Activated CD8-positive, alpha-beta T cell treated with anti-CD3 and anti-CD28 coated beads for 36 hours (primary cell): ENCODE data around the gene CYFIP1. TPM values are rescaled to one million over a fixed set of nuclear protein-coding genes. Genes with fewer than 3 reads are reported as not detected.

Experiments
- ATAC-seq: fragments of 200-7000 bp; cut with Tn5 transposase; one replicate; pipeline ENCODE4 v1.10.0; 2021; ENCODE audit warnings: mild to moderate bottlenecking, moderate library complexity
- CTCF ChIA-PET: fragments of 350-600 bp; sonication (Branson Sonifier 250); formaldehyde crosslinking; loops from one replicate; lab custom pipeline; 2021; ENCODE audit warnings: antibody characterized with exemption; lab: Charles Lee
- POLR2A ChIA-PET: fragments of 350-600 bp; sonication (Branson Sonifier 250); formaldehyde crosslinking; loops from one replicate; lab custom pipeline; 2021; ENCODE audit warnings: antibody characterized with exemption; lab: Charles Lee
- DNase-seq: peaks from one replicate; pipeline ENCODE4 v3.0.0-alpha.2; 2020
- H3K27ac Mint-ChIP-seq: one replicate; pipeline ENCODE4 v1.8.0; 2021; ENCODE audit warnings: mild to moderate bottlenecking, mixed read lengths
- H3K27me3 Mint-ChIP-seq: one replicate; pipeline ENCODE4 v1.8.0; 2021; ENCODE audit warnings: mixed read lengths
- H3K36me3 Mint-ChIP-seq: one replicate; pipeline ENCODE4 v1.8.0; 2021; ENCODE audit warnings: low read depth, mixed read lengths
- H3K4me1 Mint-ChIP-seq: one replicate; pipeline ENCODE4 v1.8.0; 2021; ENCODE audit warnings: low read depth, mixed read lengths
- H3K4me3 Mint-ChIP-seq: one replicate; pipeline ENCODE4 v1.8.0; 2021; ENCODE audit warnings: mild to moderate bottlenecking, moderate library complexity, mixed read lengths
- H3K9me3 Mint-ChIP-seq: one replicate; pipeline ENCODE4 v1.8.0; 2021; ENCODE audit warnings: mixed read lengths
- CTCF ChIP-seq: fragments of 200-600 bp; IDR thresholded peaks from one replicate; pipeline ENCODE4 v1.8.0; 2022; ENCODE audit warnings: antibody characterized with exemption, mild to moderate bottlenecking
- intact Hi-C: fragments of 100-400 bp; cut with micrococcal nuclease; formaldehyde crosslinking; loops from one replicate; pipeline ENCODE4 v1.10.0; 2022
- total RNA-seq, 2 experiments: library from RNA; stranded (reverse); gene quantifications; one replicate each; pipeline ENCODE4 v1.2.3, GENCODE V29; 2021

CYFIP1 gene
- total RNA-seq, 2 experiments from 2014 or later: 10.4 to 11.6 TPM

GRCh38 chr15:22884344-22884743, 95.8 kb downstream of the CYFIP1 start:
- H3K36me3 Mint-ChIP-seq: peaks cover 3% of the 10 kb centered on the region
- ChIA-PET POLR2A (interaction anchor here (0.8 kb wide), 1 partner anchor 15 kb away, joined by 5 read pairs; no protein-coding TSS in a partner anchor), CTCF (no interaction called here)
- intact Hi-C loops: no loop called here
- H3K4me1 Mint-ChIP-seq: peaks cover 2% of the 10 kb centered on the region
- no peaks in the 10 kb centered on the region for H3K9me3 Mint-ChIP-seq
- no peak for ATAC-seq
- H3K27ac Mint-ChIP-seq: no peak overlapping the region
- no peaks in the 10 kb centered on the region for H3K27me3 Mint-ChIP-seq
- no peak overlapping the region for H3K4me3 Mint-ChIP-seq
- TF ChIP-seq CTCF: peak; percentile 14
- peak; percentile 34 for DNase-seq

GRCh38 chr15:22883196-22883595, 97.0 kb downstream of the CYFIP1 start:
- H3K4me1 Mint-ChIP-seq: peaks cover 2% of the 10 kb centered on the region
- ChIA-PET CTCF (no interaction called here), POLR2A (no interaction called here)
- TF ChIP-seq CTCF: no peak
- ATAC-seq (no peak), DNase-seq (no peak)
- H3K27ac Mint-ChIP-seq: no peak overlapping the region
- intact Hi-C loops: no loop called here
- no peak overlapping the region for H3K4me3 Mint-ChIP-seq
- H3K36me3 Mint-ChIP-seq: peaks cover 3% of the 10 kb centered on the region
- no peaks in the 10 kb centered on the region for H3K9me3 Mint-ChIP-seq
- H3K27me3 Mint-ChIP-seq: no peaks in the 10 kb centered on the region

- DNase-seq (no peak), ATAC-seq (no peak)
- no peak overlapping the region for H3K27ac Mint-ChIP-seq
- H3K9me3 Mint-ChIP-seq: no peaks in the 10 kb centered on the region
- H3K4me3 Mint-ChIP-seq: no peak overlapping the region
- H3K4me1 Mint-ChIP-seq: peaks cover 2% of the 10 kb centered on the region
- H3K27me3 Mint-ChIP-seq: no peaks in the 10 kb centered on the region
- peaks cover 3% of the 10 kb centered on the region for H3K36me3 Mint-ChIP-seq
- POLR2A ChIA-PET: interaction anchor here (0.8 kb wide), 1 partner anchor 16 kb away, joined by 3 read pairs; no protein-coding TSS in a partner anchor
- intact Hi-C loops: no loop called here
- CTCF ChIA-PET: no interaction called here
- TF ChIP-seq CTCF: no peak
Observed at GRCh38 chr15:22881739-22882440, 98.3 kb downstream of the CYFIP1 start.

- Mint-ChIP-seq H3K4me3 (no peak overlapping the region), H3K9me3 (no peaks in the 10 kb centered on the region), H3K36me3 (peaks cover 3% of the 10 kb centered on the region), H3K27ac (no peak overlapping the region), H3K4me1 (peaks cover 2% of the 10 kb centered on the region), H3K27me3 (no peaks in the 10 kb centered on the region)
- no peak for TF ChIP-seq CTCF
- intact Hi-C loops: no loop called here
- DNase-seq (no peak), ATAC-seq (no peak)
- CTCF ChIA-PET: no interaction called here
- POLR2A ChIA-PET: interaction anchor here (0.8 kb wide), 1 partner anchor 15 kb away, joined by 3 read pairs; no protein-coding TSS in a partner anchor
Observed at GRCh38 chr15:22880981-22881738, 99.0 kb downstream of the CYFIP1 start.
